ENCODE data around the gene AK9.
"Not testable (repeated sequence)": the region's sequence is repeated elsewhere in the genome, so short reads cannot be mapped to it uniquely, and the experiment has no call there.

The AK9 gene

GRCh38 chr6:109465772-109466171 lies 225.2 kb downstream of the AK9 start:
- Histone ChIP-seq H3K4ac (ENCODE audit: low read depth, low read length) (no peak overlapping the region), H3K79me1 (ENCODE audit: low read length) (no peaks in the 10 kb centered on the region), H3K27me3 (ENCODE audit: insufficient read depth, low read length) (no peaks in the 10 kb centered on the region), H3K18ac (ENCODE audit: low read length) (no peak overlapping the region), H3K27ac (ENCODE audit: low read depth, low read length) (no peak overlapping the region), H4K91ac (ENCODE audit: low read depth, low read length) (no peak overlapping the region), H3K14ac (ENCODE audit: low read length) (no peak overlapping the region), H3K9ac (ENCODE audit: low read length) (no peak overlapping the region), H3K4me3 (ENCODE audit: low read depth, low read length) (no peak overlapping the region), H2BK5ac (ENCODE audit: low read depth, low read length, poor library complexity) (no peak overlapping the region), H2BK120ac (ENCODE audit: insufficient read depth, low read length, poor library complexity) (no peak overlapping the region), H2AFZ (ENCODE audit: insufficient read depth, low read length, poor library complexity) (no peak overlapping the region), H4K12ac (ENCODE audit: low read depth, low read length) (no peak overlapping the region), H2BK12ac (ENCODE audit: low read length) (no peak overlapping the region), H3K79me2 (ENCODE audit: control insufficient read depth, insufficient read depth, low read length, poor library complexity) (no peaks in the 10 kb centered on the region), H4K8ac (ENCODE audit: low read depth, low read length) (no peak overlapping the region), H3K9me3 (ENCODE audit: insufficient read depth, low read depth, low read length) (no peaks in the 10 kb centered on the region), H3K23ac (ENCODE audit: low read length) (no peak overlapping the region), H3K36me3 (ENCODE audit: control insufficient read depth in 1 of 2, insufficient read depth in 2 of 2, low read length in 2 of 2) (peaks cover 13 to 33% of the 10 kb centered on the region in 2 experiments), H3K4me2 (ENCODE audit: low read length) (no peak overlapping the region), H3K4me1 (ENCODE audit: control insufficient read depth in 1 of 2, insufficient read depth in 2 of 2, low read length in 2 of 2) (no peaks in the 10 kb centered on the region), H2AK5ac (ENCODE audit: low read length) (no peak overlapping the region)
- no CpG with 5 or more reads among the region's 7 CpGs for WGBS (ENCODE audit: extremely low coverage, insufficient coverage, insufficient read length)
- no peak for DNase-seq

GRCh38 chr6:109461733-109462526 lies 229.1 kb downstream of the AK9 start:
- H3K36me3 ChIP-seq (ENCODE audit: control insufficient read depth in 1 of 2, insufficient read depth in 2 of 2, low read length in 2 of 2) = peaks cover 6 to 16% of the 10 kb centered on the region in 2 experiments
- no peak overlapping the region for H3K23ac ChIP-seq (ENCODE audit: low read length)
- H3K4me1 ChIP-seq (ENCODE audit: control insufficient read depth in 1 of 2, insufficient read depth in 2 of 2, low read length in 2 of 2) = no peaks in the 10 kb centered on the region
- H2BK120ac ChIP-seq (ENCODE audit: insufficient read depth, low read length, poor library complexity) = no peak overlapping the region
- no peaks in the 10 kb centered on the region for H3K9me3 ChIP-seq (ENCODE audit: insufficient read depth, low read depth, low read length)
- H2AFZ ChIP-seq (ENCODE audit: insufficient read depth, low read length, poor library complexity) = no peak overlapping the region
- H2BK5ac ChIP-seq (ENCODE audit: low read depth, low read length, poor library complexity) = no peak overlapping the region
- no peak overlapping the region for H2AK5ac ChIP-seq (ENCODE audit: low read length)
- H4K8ac ChIP-seq (ENCODE audit: low read depth, low read length) = no peak overlapping the region
- H3K79me1 ChIP-seq (ENCODE audit: low read length) = no peaks in the 10 kb centered on the region
- H3K4me2 ChIP-seq (ENCODE audit: low read length) = no peak overlapping the region
- no peaks in the 10 kb centered on the region for H3K79me2 ChIP-seq (ENCODE audit: control insufficient read depth, insufficient read depth, low read length, poor library complexity)
- H3K14ac ChIP-seq (ENCODE audit: low read length) = no peak overlapping the region
- no peak for DNase-seq
- H4K91ac ChIP-seq (ENCODE audit: low read depth, low read length) = no peak overlapping the region
- no peak overlapping the region for H2BK12ac ChIP-seq (ENCODE audit: low read length)
- no peak overlapping the region for H4K12ac ChIP-seq (ENCODE audit: low read depth, low read length)
- no peak overlapping the region for H3K27ac ChIP-seq (ENCODE audit: low read depth, low read length)
- no peak overlapping the region for H3K4ac ChIP-seq (ENCODE audit: low read depth, low read length)
- H3K4me3 ChIP-seq (ENCODE audit: low read depth, low read length) = no peak overlapping the region
- H3K27me3 ChIP-seq (ENCODE audit: insufficient read depth, low read length) = no peaks in the 10 kb centered on the region
- no CpG with 5 or more reads among the region's 1 CpG for WGBS (ENCODE audit: extremely low coverage, insufficient coverage, insufficient read length)
- no peak overlapping the region for H3K9ac ChIP-seq (ENCODE audit: low read length)
- H3K18ac ChIP-seq (ENCODE audit: low read length) = no peak overlapping the region

- H3K4me1 ChIP-seq (ENCODE audit: control insufficient read depth in 1 of 2, insufficient read depth in 2 of 2, low read length in 2 of 2); H3K79me2 ChIP-seq (ENCODE audit: control insufficient read depth, insufficient read depth, low read length, poor library complexity); H2BK5ac ChIP-seq (ENCODE audit: low read depth, low read length, poor library complexity); H4K12ac ChIP-seq (ENCODE audit: low read depth, low read length); H4K8ac ChIP-seq (ENCODE audit: low read depth, low read length); H3K27me3 ChIP-seq (ENCODE audit: insufficient read depth, low read length); H4K91ac ChIP-seq (ENCODE audit: low read depth, low read length); H3K4me3 ChIP-seq (ENCODE audit: low read depth, low read length); H3K4ac ChIP-seq (ENCODE audit: low read depth, low read length); H3K9ac ChIP-seq (ENCODE audit: low read length); H3K4me2 ChIP-seq (ENCODE audit: low read length); H2AK5ac ChIP-seq (ENCODE audit: low read length); DNase-seq; H3K18ac ChIP-seq (ENCODE audit: low read length); H2BK12ac ChIP-seq (ENCODE audit: low read length); H2BK120ac ChIP-seq (ENCODE audit: insufficient read depth, low read length, poor library complexity); H3K27ac ChIP-seq (ENCODE audit: low read depth, low read length); H3K9me3 ChIP-seq (ENCODE audit: insufficient read depth, low read depth, low read length); H3K23ac ChIP-seq (ENCODE audit: low read length); H3K14ac ChIP-seq (ENCODE audit: low read length); H3K79me1 ChIP-seq (ENCODE audit: low read length); H2AFZ ChIP-seq (ENCODE audit: insufficient read depth, low read length, poor library complexity): not testable (repeated sequence)
- WGBS (ENCODE audit: extremely low coverage, insufficient coverage, insufficient read length) = no CpG with 5 or more reads among the region's 1 CpG
- peaks cover 6 to 13% of the 10 kb centered on the region in 2 experiments for H3K36me3 ChIP-seq (ENCODE audit: control insufficient read depth in 1 of 2, insufficient read depth in 2 of 2, low read length in 2 of 2)
These were observed 229.8 kb downstream of the AK9 start for GRCh38 chr6:109461205-109461604.

GRCh38 chr6:109460161-109460829 lies 230.7 kb downstream of the AK9 start:
- Histone ChIP-seq H2AK5ac (ENCODE audit: low read length) (no peak overlapping the region), H3K4me1 (ENCODE audit: control insufficient read depth in 1 of 2, insufficient read depth in 2 of 2, low read length in 2 of 2) (peaks cover 5 to 7% of the 10 kb centered on the region in 2 experiments), H3K9ac (ENCODE audit: low read length) (no peak overlapping the region), H4K12ac (ENCODE audit: low read depth, low read length) (no peak overlapping the region), H3K23ac (ENCODE audit: low read length) (no peak overlapping the region), H3K4me2 (ENCODE audit: low read length) (no peak overlapping the region), H3K36me3 (ENCODE audit: control insufficient read depth in 1 of 2, insufficient read depth in 2 of 2, low read length in 2 of 2) (peaks cover 0 to 6% of the 10 kb centered on the region in 2 experiments), H2BK12ac (ENCODE audit: low read length) (no peak overlapping the region), H2BK120ac (ENCODE audit: insufficient read depth, low read length, poor library complexity) (no peak overlapping the region), H3K27ac (ENCODE audit: low read depth, low read length) (no peak overlapping the region), H3K9me3 (ENCODE audit: insufficient read depth, low read depth, low read length) (peaks cover 1% of the 10 kb centered on the region), H3K4ac (ENCODE audit: low read depth, low read length) (no peak overlapping the region), H3K27me3 (ENCODE audit: insufficient read depth, low read length) (no peaks in the 10 kb centered on the region), H2AFZ (ENCODE audit: insufficient read depth, low read length, poor library complexity) (no peak overlapping the region), H2BK5ac (ENCODE audit: low read depth, low read length, poor library complexity) (no peak overlapping the region), H3K4me3 (ENCODE audit: low read depth, low read length) (no peak overlapping the region), H3K79me2 (ENCODE audit: control insufficient read depth, insufficient read depth, low read length, poor library complexity) (peaks cover 5% of the 10 kb centered on the region), H4K8ac (ENCODE audit: low read depth, low read length) (no peak overlapping the region), H3K14ac (ENCODE audit: low read length) (no peak overlapping the region), H3K18ac (ENCODE audit: low read length) (no peak overlapping the region), H4K91ac (ENCODE audit: low read depth, low read length) (no peak overlapping the region), H3K79me1 (ENCODE audit: low read length) (peaks cover 4% of the 10 kb centered on the region)
- DNase-seq = no peak
- no CpG with 5 or more reads among the region's 3 CpGs for WGBS (ENCODE audit: extremely low coverage, insufficient coverage, insufficient read length)

Measured in trophoblast cell (in vitro differentiated cells and primary cell).